CD4-positive, CD25-positive, alpha-beta regulatory T cell (primary cell): ENCODE measurements around the gene EXOC7. TPM values are rescaled to one million over a fixed set of nuclear protein-coding genes. Genes with fewer than 3 reads are reported as not detected.
A peak's percentile ranks its signal among the peaks of the same experiment; 100 is the strongest.

Source experiments
- ATAC-seq, 2 donors: fragments of 150-1000 bp; cut with Tn5 transposase; one replicate each; pipeline ENCODE4 v1.10.0; 2021; ENCODE audit warnings: low read depth in 2 of 2, moderate number of reproducible peaks in 2 of 2, moderate library complexity in 1 of 2
- DNase-seq, 3 donors: peaks; one replicate each; pipeline versions ENCODE4 v3.0.0 to v3.0.0-alpha.2; 2012 to 2022; ENCODE audit warnings: mixed read lengths in 1 of 3
- H3K27ac ChIP-seq: one replicate; pipeline ENCODE4 v1.7.0; 2013; ENCODE audit warnings: mild to moderate bottlenecking, low read length; ENCODE audit not compliant: insufficient read depth, poor library complexity, severe bottlenecking
- H3K27me3 ChIP-seq: one replicate; pipeline ENCODE4 v1.7.0; 2013; ENCODE audit warnings: low read length; ENCODE audit not compliant: control insufficient read depth, insufficient read depth
- H3K36me3 ChIP-seq: one replicate; pipeline ENCODE4 v1.7.0; 2013; ENCODE audit warnings: mild to moderate bottlenecking, low read length, moderate library complexity; ENCODE audit not compliant: control insufficient read depth, insufficient read depth
- H3K4me1 ChIP-seq: 2 replicates; pipeline ENCODE4 v1.7.0; 2013; ENCODE audit warnings: mild to moderate bottlenecking, low read length; ENCODE audit not compliant: insufficient read depth, control insufficient read depth, poor library complexity, severe bottlenecking
- H3K4me3 ChIP-seq: one replicate; pipeline ENCODE4 v1.7.0; 2013; ENCODE audit warnings: low read depth, mild to moderate bottlenecking, low read length, moderate library complexity
- H3K9me3 ChIP-seq, 2 experiments: 1 replicate in 1 of 2; 2 replicates in 1 of 2; pipeline ENCODE4 v1.7.0; 2013; ENCODE audit warnings: low read length in 2 of 2, mild to moderate bottlenecking in 1 of 2, moderate library complexity in 1 of 2; ENCODE audit not compliant: control insufficient read depth in 2 of 2
- H3K27ac Mint-ChIP-seq, 3 donors: one replicate each; pipeline ENCODE4 v1.8.0; 2020 to 2022; ENCODE audit warnings: mild to moderate bottlenecking in 3 of 3, mixed read lengths in 3 of 3, moderate library complexity in 2 of 3
- H3K27me3 Mint-ChIP-seq: one replicate; pipeline ENCODE4 v1.8.0; 2022; ENCODE audit warnings: mild to moderate bottlenecking, mixed read lengths
- H3K36me3 Mint-ChIP-seq: one replicate; pipeline ENCODE4 v1.8.0; 2020; ENCODE audit warnings: mixed read lengths
- H3K4me1 Mint-ChIP-seq, 4 donors: one replicate each; pipeline ENCODE4 v1.8.0; 2020 to 2022; ENCODE audit warnings: mixed read lengths in 4 of 4, mild to moderate bottlenecking in 1 of 4
- H3K4me3 Mint-ChIP-seq, 4 donors: one replicate each; pipeline ENCODE4 v1.8.0; 2020 to 2022; ENCODE audit warnings: mild to moderate bottlenecking in 4 of 4, mixed read lengths in 4 of 4, moderate library complexity in 3 of 4
- H3K9me3 Mint-ChIP-seq, 7 donors: one replicate each; pipeline ENCODE4 v1.8.0; 2020 to 2022; ENCODE audit warnings: mixed read lengths in 7 of 7, mild to moderate bottlenecking in 3 of 7, moderate library complexity in 2 of 7
- polyA plus RNA-seq, 4 donors: library from polyadenylated mRNA; unstranded; fragments of 300-500 nt; fragmentation: Illumina TruSeq; gene quantifications; one replicate each; pipeline ENCODE4 v1.2.3, GENCODE V29; 2021
- total RNA-seq: library from RNA; stranded (reverse); gene quantifications from one replicate; pipeline ENCODE4 v1.2.3, GENCODE V29; 2022

EXOC7 gene
- total and polyA plus RNA-seq, 5 donors from 2014 or later, result 41.3 to 105 (median 46.8) TPM

- H3K4me1 ChIP-seq, result no peaks in the 10 kb centered on the region
- H3K27ac ChIP-seq, result no peak overlapping the region
- H3K9me3 ChIP-seq, result no peaks in the 10 kb centered on the region
- H3K36me3 ChIP-seq, result peaks cover 90% of the 10 kb centered on the region
- no peaks in the 10 kb centered on the region for H3K27me3 ChIP-seq
- H3K4me1 Mint-ChIP-seq, result peaks cover 0 to 14% (median 0%) of the 10 kb centered on the region in 4 donors
- no peak overlapping the region for H3K27ac Mint-ChIP-seq
- ATAC-seq (peak in 1 of 2 donors; percentile 11), DNase-seq (no peak)
- no peak overlapping the region for H3K4me3 Mint-ChIP-seq
- no peaks in the 10 kb centered on the region for H3K27me3 Mint-ChIP-seq
- no peak overlapping the region for H3K4me3 ChIP-seq
- H3K9me3 Mint-ChIP-seq, result no peaks in the 10 kb centered on the region
- H3K36me3 Mint-ChIP-seq, result peaks cover 20% of the 10 kb centered on the region
Measured at GRCh38 chr17:76092526-76093413, 10.8 kb downstream of the EXOC7 start.

- peaks cover 0 to under 1% (median 0%) of the 10 kb centered on the region in 7 donors for H3K9me3 Mint-ChIP-seq
- no peaks in the 10 kb centered on the region for H3K27me3 Mint-ChIP-seq
- ATAC-seq (peak in 1 of 2 donors; percentile 47), DNase-seq (peak in 1 of 3 donors; percentile 26)
- no peaks in the 10 kb centered on the region for H3K27me3 ChIP-seq
- no peaks in the 10 kb centered on the region for H3K4me1 ChIP-seq
- peaks cover 0 to 14% (median 0%) of the 10 kb centered on the region in 4 donors for H3K4me1 Mint-ChIP-seq
- peaks cover 90% of the 10 kb centered on the region for H3K36me3 ChIP-seq
- H3K27ac ChIP-seq, result no peak overlapping the region
- H3K9me3 ChIP-seq, result no peaks in the 10 kb centered on the region
- H3K36me3 Mint-ChIP-seq, result peaks cover 22% of the 10 kb centered on the region
- H3K4me3 Mint-ChIP-seq, result peak overlapping the region in 2 of 4 donors; percentile 38 to 55
- peak overlapping the region in 2 of 3 donors; percentile 88 to 92 for H3K27ac Mint-ChIP-seq
- no peak overlapping the region for H3K4me3 ChIP-seq
Measured at GRCh38 chr17:76091526-76092286, 11.9 kb downstream of the EXOC7 start.

- peaks cover 94% of the 10 kb centered on the region for H3K36me3 ChIP-seq
- Mint-ChIP-seq H3K36me3 (peaks cover 25% of the 10 kb centered on the region), H3K27me3 (no peaks in the 10 kb centered on the region), H3K4me1 (peaks cover 0 to 11% (median 0%) of the 10 kb centered on the region in 4 donors), H3K27ac (peak overlapping the region in 1 of 3 donors; percentile 89), H3K9me3 (peaks cover 0 to 1% (median 0%) of the 10 kb centered on the region in 7 donors), H3K4me3 (no peak overlapping the region)
- H3K27ac ChIP-seq, result no peak overlapping the region
- no peak overlapping the region for H3K4me3 ChIP-seq
- H3K4me1 ChIP-seq, result no peaks in the 10 kb centered on the region
- H3K9me3 ChIP-seq, result no peaks in the 10 kb centered on the region
- ATAC-seq, result no peak
- no peak for DNase-seq
- H3K27me3 ChIP-seq, result no peaks in the 10 kb centered on the region
Measured at GRCh38 chr17:76090517-76091129, 13.0 kb downstream of the EXOC7 start.

- no peak for DNase-seq
- H3K4me3 Mint-ChIP-seq, result no peak overlapping the region
- Histone ChIP-seq H3K36me3 (peaks cover 93% of the 10 kb centered on the region), H3K4me3 (no peak overlapping the region), H3K27me3 (no peaks in the 10 kb centered on the region), H3K9me3 (no peaks in the 10 kb centered on the region), H3K4me1 (no peaks in the 10 kb centered on the region), H3K27ac (no peak overlapping the region)
- no peaks in the 10 kb centered on the region for H3K27me3 Mint-ChIP-seq
- H3K4me1 Mint-ChIP-seq, result peaks cover 0 to 10% (median 0%) of the 10 kb centered on the region in 4 donors
- no peak overlapping the region for H3K27ac Mint-ChIP-seq
- H3K9me3 Mint-ChIP-seq, result peaks cover 0 to 1% (median 0%) of the 10 kb centered on the region in 7 donors
- H3K36me3 Mint-ChIP-seq, result peaks cover 26% of the 10 kb centered on the region
- ATAC-seq, result no peak
Measured at GRCh38 chr17:76089680-76090516, 13.7 kb downstream of the EXOC7 start.

- H3K36me3 Mint-ChIP-seq, result peaks cover 28% of the 10 kb centered on the region
- no peak for DNase-seq
Measured at GRCh38 chr17:76088868-76089576, 14.6 kb downstream of the EXOC7 start.

GRCh38 chr17:76088041-76088867, 15.3 kb downstream of the EXOC7 start:
- Histone ChIP-seq H3K36me3 (peaks cover 95% of the 10 kb centered on the region), H3K27me3 (no peaks in the 10 kb centered on the region), H3K4me3 (no peak overlapping the region), H3K9me3 (no peaks in the 10 kb centered on the region), H3K4me1 (no peaks in the 10 kb centered on the region), H3K27ac (no peak overlapping the region)
- H3K9me3 Mint-ChIP-seq, result peaks cover 0 to 1% (median 0%) of the 10 kb centered on the region in 7 donors
- ATAC-seq, result no peak
- H3K4me1 Mint-ChIP-seq, result peaks cover 0 to 10% (median 0%) of the 10 kb centered on the region in 4 donors
- H3K27me3 Mint-ChIP-seq, result peaks cover 4% of the 10 kb centered on the region
- H3K27ac Mint-ChIP-seq, result peak overlapping the region in 1 of 3 donors; percentile 31
- DNase-seq, result no peak
- peaks cover 27% of the 10 kb centered on the region for H3K36me3 Mint-ChIP-seq
- no peak overlapping the region for H3K4me3 Mint-ChIP-seq

More at GRCh38 chr17:76088868-76089576, 14.6 kb downstream of the EXOC7 start:
- Histone ChIP-seq H3K4me3 (no peak overlapping the region), H3K27ac (no peak overlapping the region), H3K36me3 (peaks cover 94% of the 10 kb centered on the region), H3K27me3 (no peaks in the 10 kb centered on the region), H3K9me3 (no peaks in the 10 kb centered on the region), H3K4me1 (no peaks in the 10 kb centered on the region)
- Mint-ChIP-seq H3K27me3 (peaks cover 4% of the 10 kb centered on the region), H3K4me3 (no peak overlapping the region), H3K9me3 (peaks cover 0 to 1% (median 0%) of the 10 kb centered on the region in 7 donors), H3K4me1 (peaks cover 0 to 10% (median 0%) of the 10 kb centered on the region in 4 donors), H3K27ac (peak overlapping the region in 1 of 3 donors; percentile 31)
- ATAC-seq, result no peak
